HG03442 (cell line): Measurements from ENCODE around the gene RIOK1.
"Not testable (repeated sequence)": the region's sequence is repeated elsewhere in the genome, so short reads cannot be mapped to it uniquely, and the experiment has no call there.

Source experiments
- ATAC-seq: cut with Tn5 transposase; IDR thresholded peaks from one replicate; pipeline ENCODE4 v1.9.1; 2021; ENCODE audit warnings: mild to moderate bottlenecking, moderate library complexity; ENCODE audit not compliant: unreplicated experiment

The RIOK1 gene

GRCh38 chr6:7439228-7439627 lies 49.6 kb downstream of the RIOK1 start:
- no peak for ATAC-seq

DNA sequence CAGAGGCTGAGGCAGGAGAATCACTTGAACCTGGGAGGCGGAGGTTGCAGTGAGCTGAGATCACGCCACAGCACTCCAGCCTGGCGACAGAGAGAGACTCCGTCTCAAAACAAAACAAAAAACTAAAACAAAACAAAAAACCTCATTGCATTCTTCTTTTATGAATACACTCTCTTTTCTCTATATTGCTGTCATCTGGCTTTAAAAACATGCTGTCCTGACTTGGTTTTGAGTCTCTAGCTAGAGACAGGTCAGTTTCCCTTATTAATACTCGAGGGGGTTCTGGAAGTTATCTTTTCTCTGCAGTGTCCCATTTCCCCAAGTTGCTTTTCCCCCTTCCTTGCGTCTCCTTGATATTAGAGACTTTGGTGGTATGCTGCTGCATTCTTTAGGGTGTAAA lies 50.9 kb downstream of the RIOK1 start:
- no peak for ATAC-seq

DNA sequence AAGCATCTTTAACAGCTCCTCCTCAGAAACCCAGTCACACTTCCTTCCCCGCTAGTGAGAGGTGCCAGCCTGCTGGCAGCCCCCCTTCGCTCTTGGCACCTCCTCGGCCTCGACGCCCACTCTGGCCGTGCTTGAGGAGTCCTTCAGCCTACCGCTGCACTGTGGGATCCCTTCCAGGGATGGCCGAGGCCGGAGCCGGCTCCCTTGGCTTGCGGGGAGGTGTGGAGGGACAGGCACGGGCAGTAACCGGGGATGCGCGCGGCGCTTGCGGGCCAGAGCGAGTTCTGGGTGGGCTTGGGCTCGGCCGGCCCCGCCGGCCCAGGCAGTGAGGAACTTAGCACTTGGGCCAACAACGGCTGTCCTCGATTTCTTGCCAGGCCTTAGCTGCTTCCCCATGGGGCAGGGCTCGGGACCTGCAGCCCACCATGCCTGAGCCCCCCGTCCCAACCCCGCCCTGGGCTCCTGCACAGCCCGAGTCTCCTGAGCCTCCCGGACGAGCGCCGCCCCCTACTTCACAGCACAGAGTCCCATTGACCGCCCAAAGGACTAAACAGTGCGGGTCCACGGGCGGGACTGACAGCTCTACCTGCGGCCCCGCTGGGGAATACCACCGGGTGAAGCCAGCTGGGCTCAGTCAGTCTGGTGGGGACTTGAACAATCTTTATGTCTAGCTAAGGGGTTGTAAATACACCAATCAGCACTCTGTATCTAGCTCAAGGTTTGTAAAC lies 51.6 kb downstream of the RIOK1 start:
- ATAC-seq: no peak

DNA sequence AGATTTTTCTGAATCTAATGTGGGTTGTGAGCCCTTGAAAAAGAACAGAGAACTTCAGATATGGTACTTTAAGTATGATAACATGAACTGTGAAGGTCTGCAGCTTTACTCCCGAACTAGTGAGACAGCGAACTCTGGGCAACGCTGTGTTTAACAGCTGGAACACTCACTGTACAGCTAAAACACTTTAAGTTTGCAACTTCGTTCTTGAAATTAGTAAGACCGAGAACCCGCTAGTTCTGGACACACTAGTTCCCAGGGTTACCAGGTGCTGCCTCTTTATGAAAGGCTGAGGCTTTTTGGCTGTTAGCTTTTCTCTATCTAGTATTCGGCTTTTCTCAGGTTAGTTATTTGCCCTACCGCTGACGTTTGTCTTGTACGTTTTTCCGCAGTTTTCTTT lies 52.9 kb downstream of the RIOK1 start:
- ATAC-seq: no peak

- no peak for ATAC-seq
Measured at GRCh38 chr6:7445101-7445500, 55.5 kb downstream of the RIOK1 start.

- ATAC-seq: no peak
Measured at GRCh38 chr6:7445885-7446461, 56.4 kb downstream of the RIOK1 start.

GRCh38 chr6:7446619-7447325 lies 57.2 kb downstream of the RIOK1 start:
- no peak for ATAC-seq

DNA sequence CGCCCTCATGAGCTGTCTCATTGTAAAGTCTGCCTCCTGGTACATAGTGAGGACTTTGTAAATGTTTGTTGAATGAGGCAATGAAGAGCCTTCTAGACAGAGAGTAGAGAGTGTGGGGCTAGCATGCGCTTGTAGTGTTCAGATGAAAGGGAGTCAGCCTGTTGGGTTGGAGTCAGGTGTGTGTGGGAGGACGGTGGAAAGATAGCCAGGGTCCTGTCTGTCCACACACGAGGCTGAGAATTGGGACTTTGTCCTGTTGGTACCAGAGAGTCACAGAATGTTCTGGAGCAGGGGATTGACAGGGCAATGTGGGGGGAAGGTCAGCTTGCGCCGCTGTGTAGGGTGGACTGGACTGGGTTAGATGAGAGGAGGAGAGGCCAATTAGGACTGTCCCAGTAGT lies 58.6 kb downstream of the RIOK1 start:
- ATAC-seq: no peak

DNA sequence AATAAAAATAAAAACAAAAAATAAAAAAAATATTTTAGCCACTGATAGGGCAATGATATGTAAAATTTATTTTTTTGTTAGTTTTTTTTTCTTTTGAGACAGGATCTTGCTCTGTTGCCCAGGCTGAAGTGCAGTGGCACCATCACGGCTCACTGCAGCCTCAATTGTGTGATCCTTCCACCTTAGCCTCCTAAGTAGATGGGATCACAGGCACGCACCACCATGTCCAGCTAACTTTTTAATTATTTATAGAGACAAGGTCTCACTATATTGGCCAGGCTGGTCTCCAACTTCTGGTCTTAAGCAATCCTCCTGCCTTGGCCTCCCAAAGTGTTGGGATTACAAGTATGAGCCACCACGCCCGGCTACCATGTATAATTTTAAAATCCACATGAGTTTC lies 59.4 kb downstream of the RIOK1 start:
- ATAC-seq: no peak

DNA sequence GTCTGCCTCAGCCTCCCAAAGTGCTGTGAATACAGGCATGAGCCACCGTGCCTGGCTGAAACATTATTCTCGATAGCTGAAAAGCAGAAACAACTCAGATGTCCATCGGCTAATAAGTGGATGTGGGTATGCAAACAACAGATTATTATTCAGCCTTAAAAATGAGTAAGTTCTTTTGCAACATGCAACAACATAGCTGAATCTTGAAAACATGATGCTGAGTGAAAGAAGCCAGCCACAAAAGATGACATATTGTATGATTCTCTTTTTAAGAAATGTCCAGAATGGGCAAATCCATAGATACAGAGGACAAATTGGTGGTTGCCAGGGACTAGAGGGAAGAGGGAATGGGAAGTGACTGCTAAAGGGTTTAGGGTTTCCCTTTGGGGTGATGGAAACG lies 61.7 kb downstream of the RIOK1 start:
- no peak for ATAC-seq

DNA sequence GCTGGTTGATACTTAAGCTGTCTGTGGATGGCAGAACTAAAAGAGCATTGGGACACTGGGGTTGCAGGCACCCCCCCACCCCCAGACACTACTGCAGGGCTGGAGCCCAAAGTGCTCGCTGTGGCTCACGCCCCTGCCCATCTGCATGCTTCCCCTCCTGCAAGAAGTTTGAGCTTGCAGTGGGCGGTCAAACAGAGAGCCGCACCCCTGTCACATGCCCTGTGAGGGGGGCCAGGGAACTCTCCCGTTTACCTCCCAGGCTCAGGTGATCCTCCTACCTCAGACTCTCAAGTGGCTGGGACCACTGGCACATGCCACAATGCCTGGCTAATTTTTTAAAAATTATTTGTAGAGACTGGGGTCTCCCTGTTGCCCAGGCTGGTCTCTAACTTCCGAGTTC lies 63.3 kb downstream of the RIOK1 start:
- ATAC-seq: no peak

- ATAC-seq: no peak
Measured at GRCh38 chr6:7454696-7455358, 65.2 kb downstream of the RIOK1 start.

DNA sequence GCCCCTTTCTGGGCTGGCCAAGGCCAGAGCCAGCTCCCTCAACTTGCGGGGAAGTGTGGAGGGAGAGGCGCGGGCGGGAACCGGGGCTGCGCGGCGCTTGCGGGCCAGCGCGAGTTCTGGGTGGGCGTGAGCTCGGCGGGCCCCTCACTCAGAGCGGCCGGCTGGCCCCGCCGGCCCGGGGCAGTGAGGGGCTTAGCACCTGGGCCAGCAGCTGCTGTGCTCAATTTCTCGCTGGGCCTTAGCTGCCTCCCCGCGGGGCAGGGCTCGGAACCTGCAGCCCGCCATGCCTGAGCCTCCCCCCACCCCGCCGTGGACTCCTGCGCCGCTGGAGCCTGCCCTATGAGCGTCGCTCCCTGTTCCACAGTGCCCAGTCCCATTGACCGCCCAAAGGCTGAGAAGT lies 66.7 kb downstream of the RIOK1 start:
- not testable (repeated sequence) for ATAC-seq

GRCh38 chr6:7461416-7461815 lies 71.8 kb downstream of the RIOK1 start:
- no peak for ATAC-seq

GRCh38 chr6:7463785-7464184 lies 74.2 kb downstream of the RIOK1 start:
- no peak for ATAC-seq

GRCh38 chr6:7467007-7467897 lies 77.6 kb downstream of the RIOK1 start:
- ATAC-seq: no peak
